ENCODE results near the gene CPA2. TPM values are rescaled to one million over a fixed set of nuclear protein-coding genes. Genes with fewer than 3 reads are reported as not detected.
"Not testable (repeated sequence)": the region's sequence is repeated elsewhere in the genome, so short reads cannot be mapped to it uniquely, and the experiment has no call there.

The CPA2 gene
- total RNA-seq, 1 donor from 2014 or later, result 0.14 TPM

- DNase-seq; intact Hi-C loops (cut with micrococcal nuclease); H3K27ac Mint-ChIP-seq; H3K4me1 Mint-ChIP-seq; H3K9me3 Mint-ChIP-seq; H3K4me3 Mint-ChIP-seq; H3K36me3 Mint-ChIP-seq (ENCODE audit: low read depth): not testable (repeated sequence)
- peaks cover 15% of the 10 kb centered on the region for H3K27me3 Mint-ChIP-seq
Observed at GRCh38 chr7:130236361-130236760, 30.3 kb upstream of the CPA2 start.

GRCh38 chr7:130240240-130240639, 26.4 kb upstream of the CPA2 start:
- intact Hi-C loops (cut with micrococcal nuclease), result loop anchor here (5.0 to 10.0 kb wide), 3 partner anchors 252 to 595 kb away; partner anchors contain the start of gene MEST
- DNase-seq, result no peak
- Mint-ChIP-seq H3K4me3 (no peak overlapping the region), H3K9me3 (no peaks in the 10 kb centered on the region), H3K27me3 (peaks cover 15% of the 10 kb centered on the region), H3K27ac (no peak overlapping the region), H3K4me1 (peaks cover 14% of the 10 kb centered on the region), H3K36me3 (ENCODE audit: low read depth) (no peaks in the 10 kb centered on the region)

- no peaks in the 10 kb centered on the region for H3K9me3 Mint-ChIP-seq
- no peak overlapping the region for H3K4me3 Mint-ChIP-seq
- no peak overlapping the region for H3K27ac Mint-ChIP-seq
- DNase-seq, result peak; percentile 84
- intact Hi-C loops (cut with micrococcal nuclease), result loop anchor here (2.0 to 10.0 kb wide), 5 partner anchors 170 to 592 kb away; partner anchors contain the start of gene MEST
- no peaks in the 10 kb centered on the region for H3K36me3 Mint-ChIP-seq (ENCODE audit: low read depth)
- H3K4me1 Mint-ChIP-seq, result peaks cover 14% of the 10 kb centered on the region
- H3K27me3 Mint-ChIP-seq, result peaks cover 4% of the 10 kb centered on the region
Observed at GRCh38 chr7:130242198-130243014, 24.3 kb upstream of the CPA2 start.

GRCh38 chr7:130243486-130243885, 23.2 kb upstream of the CPA2 start:
- not testable (repeated sequence) for H3K9me3 Mint-ChIP-seq; H3K4me3 Mint-ChIP-seq; H3K27me3 Mint-ChIP-seq; H3K36me3 Mint-ChIP-seq (ENCODE audit: low read depth); DNase-seq
- H3K27ac Mint-ChIP-seq, result peak overlapping the region; percentile 7
- intact Hi-C loops (cut with micrococcal nuclease), result loop anchor here (2.0 to 10.0 kb wide), 5 partner anchors 171 to 591 kb away; partner anchors contain the start of gene MEST
- peaks cover 14% of the 10 kb centered on the region for H3K4me1 Mint-ChIP-seq

GRCh38 chr7:130246491-130246890, 20.2 kb upstream of the CPA2 start:
- not testable (repeated sequence) for H3K36me3 Mint-ChIP-seq (ENCODE audit: low read depth); DNase-seq; H3K4me3 Mint-ChIP-seq; H3K9me3 Mint-ChIP-seq; H3K27ac Mint-ChIP-seq; H3K27me3 Mint-ChIP-seq
- peaks cover 14% of the 10 kb centered on the region for H3K4me1 Mint-ChIP-seq
- intact Hi-C loops (cut with micrococcal nuclease), result loop anchor here (10.0 kb wide), 1 partner anchor 588 kb away; no protein-coding TSS in a partner anchor

GRCh38 chr7:130248842-130249241, 17.8 kb upstream of the CPA2 start:
- DNase-seq; H3K27me3 Mint-ChIP-seq; H3K27ac Mint-ChIP-seq; H3K4me3 Mint-ChIP-seq; H3K36me3 Mint-ChIP-seq (ENCODE audit: low read depth); H3K4me1 Mint-ChIP-seq; H3K9me3 Mint-ChIP-seq: not testable (repeated sequence)
- intact Hi-C loops (cut with micrococcal nuclease), result loop anchor here (10.0 kb wide), 1 partner anchor 586 kb away; no protein-coding TSS in a partner anchor

GRCh38 chr7:130249626-130250025, 17.0 kb upstream of the CPA2 start:
- not testable (repeated sequence) for H3K27me3 Mint-ChIP-seq; H3K27ac Mint-ChIP-seq; H3K36me3 Mint-ChIP-seq (ENCODE audit: low read depth); H3K9me3 Mint-ChIP-seq; DNase-seq; H3K4me3 Mint-ChIP-seq; H3K4me1 Mint-ChIP-seq
- intact Hi-C loops (cut with micrococcal nuclease), result loop anchor here (10.0 kb wide), 1 partner anchor 585 kb away; no protein-coding TSS in a partner anchor

GRCh38 chr7:130254555-130254954, 12.1 kb upstream of the CPA2 start:
- Mint-ChIP-seq H3K27ac (no peak overlapping the region), H3K9me3 (peaks cover 6% of the 10 kb centered on the region), H3K36me3 (ENCODE audit: low read depth) (no peaks in the 10 kb centered on the region), H3K4me3 (no peak overlapping the region), H3K27me3 (peaks cover 5% of the 10 kb centered on the region), H3K4me1 (no peaks in the 10 kb centered on the region)
- intact Hi-C loops (cut with micrococcal nuclease), result no loop called here
- DNase-seq, result no peak

- Mint-ChIP-seq H3K27ac (no peak overlapping the region), H3K4me1 (no peaks in the 10 kb centered on the region), H3K4me3 (no peak overlapping the region), H3K36me3 (ENCODE audit: low read depth) (no peaks in the 10 kb centered on the region), H3K27me3 (peaks cover 5% of the 10 kb centered on the region), H3K9me3 (peaks cover 6% of the 10 kb centered on the region)
- no peak for DNase-seq
- intact Hi-C loops (cut with micrococcal nuclease), result no loop called here
Observed at GRCh38 chr7:130256704-130257103, 10.0 kb upstream of the CPA2 start.

- H3K36me3 Mint-ChIP-seq (ENCODE audit: low read depth), result no peaks in the 10 kb centered on the region
- intact Hi-C loops (cut with micrococcal nuclease), result no loop called here
Observed at GRCh38 chr7:130258494-130259078, 8.1 kb upstream of the CPA2 start.

GRCh38 chr7:130262448-130262847, 4.2 kb upstream of the CPA2 start:
- Mint-ChIP-seq H3K9me3 (no peaks in the 10 kb centered on the region), H3K27me3 (no peaks in the 10 kb centered on the region), H3K36me3 (ENCODE audit: low read depth) (no peaks in the 10 kb centered on the region), H3K4me3 (no peak overlapping the region), H3K4me1 (no peaks in the 10 kb centered on the region), H3K27ac (no peak overlapping the region)
- intact Hi-C loops (cut with micrococcal nuclease), result no loop called here
- no peak for DNase-seq

More at GRCh38 chr7:130258494-130259078, 8.1 kb upstream of the CPA2 start:
- no peaks in the 10 kb centered on the region for H3K4me1 Mint-ChIP-seq
- H3K9me3 Mint-ChIP-seq, result peaks cover 2% of the 10 kb centered on the region
- no peak overlapping the region for H3K27ac Mint-ChIP-seq
- H3K4me3 Mint-ChIP-seq, result no peak overlapping the region
- no peaks in the 10 kb centered on the region for H3K27me3 Mint-ChIP-seq
- DNase-seq, result no peak

- Mint-ChIP-seq H3K4me1 (peaks cover 2% of the 10 kb centered on the region), H3K36me3 (ENCODE audit: low read depth) (no peaks in the 10 kb centered on the region), H3K4me3 (no peak overlapping the region), H3K27me3 (no peaks in the 10 kb centered on the region), H3K27ac (no peak overlapping the region), H3K9me3 (no peaks in the 10 kb centered on the region)
- intact Hi-C loops (cut with micrococcal nuclease), result no loop called here
- no peak for DNase-seq
Observed at GRCh38 chr7:130263130-130263529, 3.5 kb upstream of the CPA2 start.

- intact Hi-C loops (cut with micrococcal nuclease), result no loop called here
- Mint-ChIP-seq H3K4me1 (peaks cover 4% of the 10 kb centered on the region), H3K27me3 (no peaks in the 10 kb centered on the region), H3K9me3 (no peaks in the 10 kb centered on the region), H3K36me3 (ENCODE audit: low read depth) (no peaks in the 10 kb centered on the region), H3K4me3 (no peak overlapping the region), H3K27ac (no peak overlapping the region)
- no peak for DNase-seq
Observed at GRCh38 chr7:130266961-130267321, 278 bp downstream of the CPA2 start.

Measured in activated CD4-positive, alpha-beta T cell treated with anti-CD3 and anti-CD28 coated beads, Interleukin-2, amount 10 ng/mL, durations not matched to agents 24 days and 14 days (primary cell).